Rectal smooth muscle tissue (tissue), 1 donor: ENCODE results near the gene GXYLT1.

Experiments used
- H3K27ac ChIP-seq: one replicate; pipeline ENCODE4 v1.7.0; 2013; ENCODE audit warnings: low read depth, low read length, inconsistent platforms
- H3K27me3 ChIP-seq: one replicate; pipeline ENCODE4 v1.7.0; 2013; ENCODE audit warnings: low read length; ENCODE audit not compliant: control insufficient read depth, insufficient read depth
- H3K36me3 ChIP-seq: one replicate; pipeline ENCODE4 v1.7.0; 2013; ENCODE audit warnings: low read length; ENCODE audit not compliant: control insufficient read depth, insufficient read depth
- H3K4me1 ChIP-seq: one replicate; pipeline ENCODE4 v1.7.0; 2013; ENCODE audit warnings: low read length; ENCODE audit not compliant: control insufficient read depth, insufficient read depth
- H3K4me3 ChIP-seq: one replicate; pipeline ENCODE4 v1.7.0; 2013; ENCODE audit warnings: low read length
- H3K9ac ChIP-seq: one replicate; pipeline ENCODE4 v1.7.0; 2013; ENCODE audit warnings: low read length

GXYLT1 gene

GRCh38 chr12:42172441-42173210, 28.0 kb upstream of the GXYLT1 start:
- Histone ChIP-seq H3K27me3 (no peaks in the 10 kb centered on the region), H3K4me1 (no peaks in the 10 kb centered on the region), H3K27ac (no peak overlapping the region), H3K9ac (no peak overlapping the region), H3K4me3 (no peak overlapping the region), H3K36me3 (no peaks in the 10 kb centered on the region)

- Histone ChIP-seq H3K4me3 (no peak overlapping the region), H3K27ac (no peak overlapping the region), H3K4me1 (no peaks in the 10 kb centered on the region), H3K9ac (no peak overlapping the region), H3K36me3 (no peaks in the 10 kb centered on the region), H3K27me3 (no peaks in the 10 kb centered on the region)
Measured at GRCh38 chr12:42167711-42168110, 23.0 kb upstream of the GXYLT1 start.

GRCh38 chr12:42166501-42166900, 21.8 kb upstream of the GXYLT1 start:
- Histone ChIP-seq H3K27me3 (no peaks in the 10 kb centered on the region), H3K9ac (no peak overlapping the region), H3K27ac (no peak overlapping the region), H3K4me1 (no peaks in the 10 kb centered on the region), H3K4me3 (no peak overlapping the region), H3K36me3 (no peaks in the 10 kb centered on the region)

- Histone ChIP-seq H3K4me1 (no peaks in the 10 kb centered on the region), H3K27me3 (no peaks in the 10 kb centered on the region), H3K9ac (no peak overlapping the region), H3K36me3 (no peaks in the 10 kb centered on the region), H3K27ac (no peak overlapping the region), H3K4me3 (no peak overlapping the region)
Measured at GRCh38 chr12:42163913-42164312, 19.2 kb upstream of the GXYLT1 start.

- Histone ChIP-seq H3K27me3 (no peaks in the 10 kb centered on the region), H3K27ac (no peak overlapping the region), H3K9ac (no peak overlapping the region), H3K36me3 (no peaks in the 10 kb centered on the region), H3K4me1 (no peaks in the 10 kb centered on the region), H3K4me3 (no peak overlapping the region)
Measured at GRCh38 chr12:42162965-42163364, 18.3 kb upstream of the GXYLT1 start.

- H3K36me3 ChIP-seq: no peaks in the 10 kb centered on the region
- no peak overlapping the region for H3K9ac ChIP-seq
- H3K4me3 ChIP-seq: no peak overlapping the region
- H3K4me1 ChIP-seq: no peaks in the 10 kb centered on the region
- H3K27ac ChIP-seq: no peak overlapping the region
- H3K27me3 ChIP-seq: no peaks in the 10 kb centered on the region
Measured at GRCh38 chr12:42162193-42162592, 17.5 kb upstream of the GXYLT1 start.

GRCh38 chr12:42161529-42161928, 16.9 kb upstream of the GXYLT1 start:
- H3K9ac ChIP-seq: no peak overlapping the region
- H3K27me3 ChIP-seq: no peaks in the 10 kb centered on the region
- no peak overlapping the region for H3K4me3 ChIP-seq
- no peaks in the 10 kb centered on the region for H3K36me3 ChIP-seq
- no peaks in the 10 kb centered on the region for H3K4me1 ChIP-seq
- no peak overlapping the region for H3K27ac ChIP-seq

- H3K27ac ChIP-seq: no peak overlapping the region
- no peak overlapping the region for H3K4me3 ChIP-seq
- H3K4me1 ChIP-seq: no peaks in the 10 kb centered on the region
- H3K9ac ChIP-seq: no peak overlapping the region
- H3K27me3 ChIP-seq: no peaks in the 10 kb centered on the region
- no peaks in the 10 kb centered on the region for H3K36me3 ChIP-seq
Measured at GRCh38 chr12:42156232-42156631, 11.6 kb upstream of the GXYLT1 start.

GRCh38 chr12:42145552-42146215, 1.0 kb upstream of the GXYLT1 start:
- Histone ChIP-seq H3K4me3 (peak overlapping the region; percentile 78), H3K4me1 (peaks cover 14% of the 10 kb centered on the region), H3K27ac (no peak overlapping the region), H3K27me3 (no peaks in the 10 kb centered on the region), H3K9ac (no peak overlapping the region), H3K36me3 (no peaks in the 10 kb centered on the region)

GRCh38 chr12:42145197-42145549, 499 bp upstream of the GXYLT1 start:
- Histone ChIP-seq H3K9ac (no peak overlapping the region), H3K4me3 (peak overlapping the region; percentile 78), H3K27me3 (no peaks in the 10 kb centered on the region), H3K36me3 (no peaks in the 10 kb centered on the region), H3K27ac (peak overlapping the region; percentile 63), H3K4me1 (peaks cover 14% of the 10 kb centered on the region)

- Histone ChIP-seq H3K27me3 (no peaks in the 10 kb centered on the region), H3K9ac (peak overlapping the region; percentile 60), H3K4me1 (peaks cover 14% of the 10 kb centered on the region), H3K4me3 (peak overlapping the region; percentile 78), H3K36me3 (no peaks in the 10 kb centered on the region), H3K27ac (peak overlapping the region; percentile 83)
Measured at GRCh38 chr12:42144158-42144407, 591 bp downstream of the GXYLT1 start.

- H3K36me3 ChIP-seq: no peaks in the 10 kb centered on the region
- H3K4me3 ChIP-seq: peak overlapping the region; percentile 78
- H3K27ac ChIP-seq: no peak overlapping the region
- H3K27me3 ChIP-seq: no peaks in the 10 kb centered on the region
- H3K4me1 ChIP-seq: peaks cover 14% of the 10 kb centered on the region
- peak overlapping the region; percentile 60 for H3K9ac ChIP-seq
Measured at GRCh38 chr12:42143452-42144157, 1.1 kb downstream of the GXYLT1 start.
